ENCODE data around the gene CNOT1.

Gene CNOT1

DNA sequence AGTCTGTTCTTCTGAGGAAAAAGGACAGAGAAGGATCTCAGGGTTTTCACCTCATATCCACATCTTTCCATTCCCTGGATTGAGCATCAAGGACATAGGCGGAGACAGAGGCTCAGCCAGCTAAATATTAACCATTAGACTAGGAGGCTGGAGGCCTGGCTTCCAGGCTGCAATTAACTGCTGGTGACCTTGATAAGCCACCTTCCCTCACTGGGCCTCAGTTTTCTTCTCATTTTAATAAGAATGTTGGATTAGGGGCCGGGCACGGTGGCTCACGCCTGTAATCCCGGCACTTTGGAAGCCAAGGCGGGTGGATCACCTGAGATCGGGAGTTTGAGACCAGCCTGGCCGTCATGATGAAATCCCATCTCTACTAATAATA is 25.6 kb upstream of the CNOT1 start:
- Histone ChIP-seq H3K4me1 (ENCODE audit: control insufficient read depth, insufficient read depth, low read length) (no peaks in the 10 kb centered on the region), H3K4me3 (ENCODE audit: low read length in 2 of 2) (no peak overlapping the region), H3K27ac (ENCODE audit: low read length) (no peak overlapping the region), H3K27me3 (ENCODE audit: control insufficient read depth in 1 of 2, insufficient read depth in 2 of 2, low read length in 2 of 2) (no peaks in the 10 kb centered on the region), H3K36me3 (ENCODE audit: control insufficient read depth in 2 of 2, insufficient read depth in 2 of 2, low read length in 2 of 2) (no peaks in the 10 kb centered on the region), H3K9me3 (ENCODE audit: control insufficient read depth in 2 of 2, low read length in 2 of 2) (no peaks in the 10 kb centered on the region), H3K9ac (ENCODE audit: low read length in 2 of 2) (no peak overlapping the region)

- no peaks in the 10 kb centered on the region for H3K27me3 ChIP-seq (ENCODE audit: control insufficient read depth in 1 of 2, insufficient read depth in 2 of 2, low read length in 2 of 2)
- no peak overlapping the region for H3K9ac ChIP-seq (ENCODE audit: low read length in 2 of 2)
- no peak overlapping the region for H3K27ac ChIP-seq (ENCODE audit: low read length)
- no peaks in the 10 kb centered on the region for H3K4me1 ChIP-seq (ENCODE audit: control insufficient read depth, insufficient read depth, low read length)
- H3K36me3 ChIP-seq (ENCODE audit: control insufficient read depth in 2 of 2, insufficient read depth in 2 of 2, low read length in 2 of 2): no peaks in the 10 kb centered on the region
- no peaks in the 10 kb centered on the region for H3K9me3 ChIP-seq (ENCODE audit: control insufficient read depth in 2 of 2, low read length in 2 of 2)
- H3K4me3 ChIP-seq (ENCODE audit: low read length in 2 of 2): no peak overlapping the region
Measured at GRCh38 chr16:58654560-58655214, 25.1 kb upstream of the CNOT1 start.

DNA sequence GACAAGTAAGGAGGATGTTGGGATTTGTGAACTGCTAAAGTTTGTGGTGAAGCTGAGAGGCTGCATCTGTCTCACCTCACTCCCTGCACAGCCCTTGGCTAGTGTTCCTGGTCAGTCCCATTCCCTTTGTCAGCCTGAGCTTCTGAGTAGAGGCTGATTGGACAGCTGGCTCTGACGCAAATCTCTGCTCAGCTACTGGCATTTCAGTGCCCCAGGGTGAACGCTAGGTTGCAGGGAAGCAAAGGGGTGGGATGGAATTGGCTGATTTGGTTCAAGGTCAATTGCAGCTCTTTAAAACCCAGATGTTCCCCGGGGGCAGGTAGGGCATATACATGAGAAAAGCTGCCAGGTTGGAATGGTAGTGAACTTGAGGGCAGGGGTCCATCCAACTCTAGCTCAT is 23.1 kb upstream of the CNOT1 start:
- H3K9ac ChIP-seq (ENCODE audit: low read length in 2 of 2): no peak overlapping the region
- no peaks in the 10 kb centered on the region for H3K36me3 ChIP-seq (ENCODE audit: control insufficient read depth in 2 of 2, insufficient read depth in 2 of 2, low read length in 2 of 2)
- H3K27ac ChIP-seq (ENCODE audit: low read length): no peak overlapping the region
- H3K27me3 ChIP-seq (ENCODE audit: control insufficient read depth in 1 of 2, insufficient read depth in 2 of 2, low read length in 2 of 2): no peaks in the 10 kb centered on the region
- no peaks in the 10 kb centered on the region for H3K4me1 ChIP-seq (ENCODE audit: control insufficient read depth, insufficient read depth, low read length)
- H3K4me3 ChIP-seq (ENCODE audit: low read length in 2 of 2): no peak overlapping the region
- H3K9me3 ChIP-seq (ENCODE audit: control insufficient read depth in 2 of 2, low read length in 2 of 2): no peaks in the 10 kb centered on the region

DNA sequence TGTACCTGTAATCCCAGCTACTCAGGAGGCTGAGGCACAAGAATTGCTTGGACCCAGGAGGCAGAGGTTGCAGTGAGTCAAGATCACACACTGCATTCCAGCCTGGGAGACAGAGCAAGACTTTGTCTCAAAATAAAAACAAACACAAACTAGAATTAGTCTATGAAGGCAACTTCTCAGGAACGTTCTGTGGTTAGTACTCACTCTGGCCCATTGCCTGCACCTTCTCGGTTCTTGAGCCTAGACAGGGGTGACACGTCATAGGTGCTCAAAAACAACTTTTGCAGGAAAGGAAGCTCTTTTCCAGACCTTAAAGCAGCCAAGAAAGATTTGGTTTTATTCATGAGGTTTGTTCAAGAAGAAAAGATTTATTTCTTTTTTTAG is 22.3 kb upstream of the CNOT1 start:
- no peaks in the 10 kb centered on the region for H3K4me1 ChIP-seq (ENCODE audit: control insufficient read depth, insufficient read depth, low read length)
- no peak overlapping the region for H3K27ac ChIP-seq (ENCODE audit: low read length)
- H3K27me3 ChIP-seq (ENCODE audit: control insufficient read depth in 1 of 2, insufficient read depth in 2 of 2, low read length in 2 of 2): no peaks in the 10 kb centered on the region
- H3K4me3 ChIP-seq (ENCODE audit: low read length in 2 of 2): no peak overlapping the region
- H3K9me3 ChIP-seq (ENCODE audit: control insufficient read depth in 2 of 2, low read length in 2 of 2): no peaks in the 10 kb centered on the region
- H3K9ac ChIP-seq (ENCODE audit: low read length in 2 of 2): no peak overlapping the region
- no peaks in the 10 kb centered on the region for H3K36me3 ChIP-seq (ENCODE audit: control insufficient read depth in 2 of 2, insufficient read depth in 2 of 2, low read length in 2 of 2)

DNA sequence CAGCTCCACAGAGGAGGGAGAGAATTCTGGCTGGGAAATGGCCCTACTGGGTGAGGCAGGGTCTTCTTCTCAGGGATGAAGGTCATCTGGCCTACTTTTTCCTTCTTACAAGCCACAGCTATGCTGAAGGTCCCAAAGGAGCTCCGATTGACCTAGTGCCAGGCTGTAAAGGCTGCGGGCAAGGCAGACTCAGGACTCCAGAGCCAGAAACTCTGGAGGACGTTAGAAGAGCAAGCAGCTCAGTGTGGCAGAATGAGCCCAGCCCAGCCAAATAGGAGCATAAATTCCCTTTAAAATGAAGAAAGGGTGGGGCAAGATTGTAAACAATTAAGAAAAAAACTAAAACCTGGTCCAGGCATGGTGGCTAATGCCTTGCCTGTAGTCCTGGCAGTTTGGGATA is 20.1 kb upstream of the CNOT1 start:
- no peak overlapping the region for H3K4me3 ChIP-seq (ENCODE audit: low read length in 2 of 2)
- H3K9me3 ChIP-seq (ENCODE audit: control insufficient read depth in 2 of 2, low read length in 2 of 2): no peaks in the 10 kb centered on the region
- H3K36me3 ChIP-seq (ENCODE audit: control insufficient read depth in 2 of 2, insufficient read depth in 2 of 2, low read length in 2 of 2): no peaks in the 10 kb centered on the region
- no peak overlapping the region for H3K9ac ChIP-seq (ENCODE audit: low read length in 2 of 2)
- no peak overlapping the region for H3K27ac ChIP-seq (ENCODE audit: low read length)
- H3K27me3 ChIP-seq (ENCODE audit: control insufficient read depth in 1 of 2, insufficient read depth in 2 of 2, low read length in 2 of 2): no peaks in the 10 kb centered on the region
- H3K4me1 ChIP-seq (ENCODE audit: control insufficient read depth, insufficient read depth, low read length): no peaks in the 10 kb centered on the region

DNA sequence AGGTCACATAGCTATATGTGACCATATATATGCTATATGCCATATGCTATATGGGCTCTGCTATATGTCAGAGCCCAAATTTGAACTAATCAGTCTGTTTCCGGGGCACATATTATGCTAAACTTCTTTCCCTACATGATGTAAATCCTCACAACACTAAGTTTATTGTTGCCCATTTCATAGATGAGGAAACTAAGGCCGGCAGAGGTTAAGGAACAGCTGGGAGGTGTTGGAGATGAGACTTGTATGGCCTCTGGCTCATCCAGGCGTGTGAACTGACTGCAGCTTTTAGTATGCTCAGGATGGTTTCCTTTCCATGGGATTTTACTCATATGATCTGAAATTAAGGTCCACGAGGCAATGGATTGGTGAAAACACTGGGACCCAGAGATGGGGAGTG is 17.5 kb upstream of the CNOT1 start:
- Histone ChIP-seq H3K9me3 (ENCODE audit: control insufficient read depth in 2 of 2, low read length in 2 of 2) (no peaks in the 10 kb centered on the region), H3K27me3 (ENCODE audit: control insufficient read depth in 1 of 2, insufficient read depth in 2 of 2, low read length in 2 of 2) (no peaks in the 10 kb centered on the region)

DNA sequence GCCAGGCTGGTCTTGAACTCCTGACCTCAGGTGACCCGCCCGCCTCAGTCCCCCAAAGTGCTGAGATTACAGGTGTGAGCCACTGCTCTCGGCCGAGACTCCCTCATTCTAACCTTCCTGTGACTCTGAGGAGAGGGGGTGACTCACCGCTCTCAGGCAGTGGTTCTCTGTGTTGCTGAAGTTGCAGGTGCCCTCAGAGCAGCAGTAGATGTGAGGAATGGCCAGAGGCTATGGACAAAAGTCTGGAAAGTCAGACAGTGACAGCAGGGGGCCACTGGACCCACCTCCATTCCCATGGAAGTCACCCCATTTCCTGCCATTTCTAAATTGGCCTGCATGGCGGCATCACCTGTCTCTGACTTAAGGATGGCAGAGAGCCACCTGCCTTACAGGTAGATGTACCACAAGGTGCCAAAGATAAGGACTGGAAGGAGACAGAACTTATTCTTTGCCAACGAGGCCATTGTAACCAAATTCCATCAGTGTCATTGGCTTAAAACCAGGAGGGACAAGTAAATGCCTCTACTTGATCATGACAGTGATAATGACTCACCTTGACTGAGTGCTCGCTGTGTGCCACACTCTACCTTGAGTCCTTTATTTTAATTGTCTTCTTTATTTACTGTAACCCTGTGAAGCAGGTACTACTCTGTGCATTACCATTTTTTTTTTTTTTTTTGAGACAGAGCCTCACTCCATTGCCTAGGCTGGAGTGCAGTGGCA is 15.3 kb upstream of the CNOT1 start:
- no peaks in the 10 kb centered on the region for H3K27me3 ChIP-seq (ENCODE audit: control insufficient read depth in 1 of 2, insufficient read depth in 2 of 2, low read length in 2 of 2)

More for the DNA sequence above, 17.5 kb upstream of the CNOT1 start:
- Histone ChIP-seq H3K36me3 (ENCODE audit: control insufficient read depth in 2 of 2, insufficient read depth in 2 of 2, low read length in 2 of 2) (no peaks in the 10 kb centered on the region), H3K4me3 (ENCODE audit: low read length in 2 of 2) (no peak overlapping the region), H3K27ac (ENCODE audit: low read length) (no peak overlapping the region), H3K4me1 (ENCODE audit: control insufficient read depth, insufficient read depth, low read length) (no peaks in the 10 kb centered on the region), H3K9ac (ENCODE audit: low read length in 2 of 2) (no peak overlapping the region)

GRCh38 chr16:58644108-58644507 is 14.5 kb upstream of the CNOT1 start:
- Histone ChIP-seq H3K4me3 (ENCODE audit: low read length in 2 of 2) (no peak overlapping the region), H3K27ac (ENCODE audit: low read length) (no peak overlapping the region), H3K4me1 (ENCODE audit: control insufficient read depth, insufficient read depth, low read length) (no peaks in the 10 kb centered on the region), H3K9ac (ENCODE audit: low read length in 2 of 2) (no peak overlapping the region), H3K36me3 (ENCODE audit: control insufficient read depth in 2 of 2, insufficient read depth in 2 of 2, low read length in 2 of 2) (no peaks in the 10 kb centered on the region), H3K9me3 (ENCODE audit: control insufficient read depth in 2 of 2, low read length in 2 of 2) (no peaks in the 10 kb centered on the region), H3K27me3 (ENCODE audit: control insufficient read depth in 1 of 2, insufficient read depth in 2 of 2, low read length in 2 of 2) (no peaks in the 10 kb centered on the region)

More for the DNA sequence above, 15.3 kb upstream of the CNOT1 start:
- no peak overlapping the region for H3K9ac ChIP-seq (ENCODE audit: low read length in 2 of 2)
- no peaks in the 10 kb centered on the region for H3K36me3 ChIP-seq (ENCODE audit: control insufficient read depth in 2 of 2, insufficient read depth in 2 of 2, low read length in 2 of 2)
- no peak overlapping the region for H3K4me3 ChIP-seq (ENCODE audit: low read length in 2 of 2)
- no peak overlapping the region for H3K27ac ChIP-seq (ENCODE audit: low read length)
- H3K4me1 ChIP-seq (ENCODE audit: control insufficient read depth, insufficient read depth, low read length): no peaks in the 10 kb centered on the region
- no peaks in the 10 kb centered on the region for H3K9me3 ChIP-seq (ENCODE audit: control insufficient read depth in 2 of 2, low read length in 2 of 2)

- Histone ChIP-seq H3K27ac (ENCODE audit: low read length) (no peak overlapping the region), H3K9ac (ENCODE audit: low read length in 2 of 2) (no peak overlapping the region), H3K36me3 (ENCODE audit: control insufficient read depth in 2 of 2, insufficient read depth in 2 of 2, low read length in 2 of 2) (no peaks in the 10 kb centered on the region), H3K4me3 (ENCODE audit: low read length in 2 of 2) (no peak overlapping the region), H3K4me1 (ENCODE audit: control insufficient read depth, insufficient read depth, low read length) (no peaks in the 10 kb centered on the region), H3K9me3 (ENCODE audit: control insufficient read depth in 2 of 2, low read length in 2 of 2) (no peaks in the 10 kb centered on the region), H3K27me3 (ENCODE audit: control insufficient read depth in 1 of 2, insufficient read depth in 2 of 2, low read length in 2 of 2) (no peaks in the 10 kb centered on the region)
Measured at GRCh38 chr16:58640949-58641348, 11.3 kb upstream of the CNOT1 start.

DNA sequence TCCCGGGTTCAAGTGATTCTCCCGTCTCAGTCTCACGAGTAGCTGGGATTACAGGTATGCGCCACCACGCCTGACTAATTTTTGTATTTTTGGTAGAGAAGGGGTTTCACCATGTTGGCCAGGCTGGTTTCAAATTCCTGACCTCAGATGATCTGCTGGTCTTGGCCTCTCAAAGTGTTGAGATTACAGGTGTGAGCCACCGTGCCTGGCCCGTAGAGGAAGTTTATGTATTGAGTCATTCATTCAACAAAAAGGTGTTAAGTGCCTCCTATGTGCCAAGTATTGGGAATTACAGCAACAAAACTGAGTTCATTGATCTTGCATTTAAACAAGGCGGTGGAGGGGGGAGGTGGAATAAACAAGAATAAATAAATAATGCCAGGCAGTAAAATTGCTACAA is 10.2 kb upstream of the CNOT1 start:
- H3K27me3 ChIP-seq (ENCODE audit: control insufficient read depth in 1 of 2, insufficient read depth in 2 of 2, low read length in 2 of 2): no peaks in the 10 kb centered on the region
- H3K9me3 ChIP-seq (ENCODE audit: control insufficient read depth in 2 of 2, low read length in 2 of 2): no peaks in the 10 kb centered on the region
- no peak overlapping the region for H3K4me3 ChIP-seq (ENCODE audit: low read length in 2 of 2)
- no peaks in the 10 kb centered on the region for H3K36me3 ChIP-seq (ENCODE audit: control insufficient read depth in 2 of 2, insufficient read depth in 2 of 2, low read length in 2 of 2)
- no peaks in the 10 kb centered on the region for H3K4me1 ChIP-seq (ENCODE audit: control insufficient read depth, insufficient read depth, low read length)
- no peak overlapping the region for H3K27ac ChIP-seq (ENCODE audit: low read length)
- no peak overlapping the region for H3K9ac ChIP-seq (ENCODE audit: low read length in 2 of 2)

DNA sequence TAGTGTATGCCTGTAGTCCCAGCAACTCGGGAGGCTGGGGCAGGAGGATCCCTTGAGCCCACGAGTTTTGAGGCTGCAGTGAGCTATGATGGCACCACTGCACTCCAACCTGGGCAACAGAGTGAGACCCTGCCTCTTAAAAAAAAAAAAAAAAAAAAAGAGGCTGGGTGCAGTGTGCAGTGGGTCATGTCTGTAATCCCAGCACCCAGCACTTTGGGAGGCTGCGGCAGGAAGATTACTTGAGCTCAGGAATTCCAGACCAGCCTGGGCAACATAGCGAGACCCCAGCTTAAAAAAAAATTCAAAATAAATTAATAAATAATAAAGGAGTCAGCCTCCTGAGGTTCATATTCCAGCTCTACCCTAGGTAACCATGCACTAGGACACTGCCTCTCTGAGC is 9.6 kb upstream of the CNOT1 start:
- Histone ChIP-seq H3K4me1 (ENCODE audit: control insufficient read depth, insufficient read depth, low read length) (no peaks in the 10 kb centered on the region), H3K27me3 (ENCODE audit: control insufficient read depth in 1 of 2, insufficient read depth in 2 of 2, low read length in 2 of 2) (no peaks in the 10 kb centered on the region), H3K9me3 (ENCODE audit: control insufficient read depth in 2 of 2, low read length in 2 of 2) (no peaks in the 10 kb centered on the region), H3K4me3 (ENCODE audit: low read length in 2 of 2) (no peak overlapping the region), H3K27ac (ENCODE audit: low read length) (no peak overlapping the region), H3K36me3 (ENCODE audit: control insufficient read depth in 2 of 2, insufficient read depth in 2 of 2, low read length in 2 of 2) (no peaks in the 10 kb centered on the region), H3K9ac (ENCODE audit: low read length in 2 of 2) (no peak overlapping the region)
